ENCODE data around the gene CREBBP. TPM values are rescaled to one million over a fixed set of nuclear protein-coding genes. Genes with fewer than 3 reads are reported as not detected.

Gene CREBBP
- total RNA-seq, 1 donor from 2014 or later = 84.7 TPM

- DNase-seq (ENCODE audit: low read depth, low spot score) = no peak
- peaks cover 3% of the 10 kb centered on the region for H3K36me3 Mint-ChIP-seq (ENCODE audit: low read depth)
- no peaks in the 10 kb centered on the region for H3K4me1 Mint-ChIP-seq
These were observed 99.9 kb downstream of the CREBBP start for GRCh38 chr16:3780570-3780969.

GRCh38 chr16:3776316-3776715 is 104.2 kb downstream of the CREBBP start:
- Mint-ChIP-seq H3K4me3 (no peak overlapping the region), H3K36me3 (ENCODE audit: low read depth) (peaks cover 6% of the 10 kb centered on the region), H3K9me3 (no peaks in the 10 kb centered on the region), H3K27me3 (ENCODE audit: low read depth) (no peaks in the 10 kb centered on the region), H3K4me1 (no peaks in the 10 kb centered on the region), H3K27ac (ENCODE audit: unreplicated experiment) (no peak overlapping the region)
- DNase-seq (ENCODE audit: low read depth, low spot score) = no peak
- TF ChIP-seq CTCF (conservative IDR thresholded peaks at IDR 0.05) = no peak

More at GRCh38 chr16:3780570-3780969, 99.9 kb downstream of the CREBBP start:
- no peaks in the 10 kb centered on the region for H3K27me3 Mint-ChIP-seq (ENCODE audit: low read depth)
- no peak overlapping the region for H3K4me3 Mint-ChIP-seq
- H3K27ac Mint-ChIP-seq (ENCODE audit: unreplicated experiment) = peak overlapping the region; percentile 44
- no peaks in the 10 kb centered on the region for H3K9me3 Mint-ChIP-seq
- no peak for TF ChIP-seq CTCF (conservative IDR thresholded peaks at IDR 0.05)

GRCh38 chr16:3774819-3775218 is 105.7 kb downstream of the CREBBP start:
- H3K27ac Mint-ChIP-seq (ENCODE audit: unreplicated experiment) = no peak overlapping the region
- H3K36me3 Mint-ChIP-seq (ENCODE audit: low read depth) = peaks cover 10% of the 10 kb centered on the region
- no peaks in the 10 kb centered on the region for H3K4me1 Mint-ChIP-seq
- DNase-seq (ENCODE audit: low read depth, low spot score) = no peak
- H3K27me3 Mint-ChIP-seq (ENCODE audit: low read depth) = no peaks in the 10 kb centered on the region
- TF ChIP-seq CTCF (conservative IDR thresholded peaks at IDR 0.05) = no peak
- H3K9me3 Mint-ChIP-seq = no peaks in the 10 kb centered on the region
- H3K4me3 Mint-ChIP-seq = no peak overlapping the region

GRCh38 chr16:3774156-3774767 is 106.3 kb downstream of the CREBBP start:
- no peak overlapping the region for H3K4me3 Mint-ChIP-seq
- no peaks in the 10 kb centered on the region for H3K9me3 Mint-ChIP-seq
- peaks cover 10% of the 10 kb centered on the region for H3K36me3 Mint-ChIP-seq (ENCODE audit: low read depth)
- no peak for DNase-seq (ENCODE audit: low read depth, low spot score)
- no peak overlapping the region for H3K27ac Mint-ChIP-seq (ENCODE audit: unreplicated experiment)
- no peaks in the 10 kb centered on the region for H3K27me3 Mint-ChIP-seq (ENCODE audit: low read depth)
- TF ChIP-seq CTCF (conservative IDR thresholded peaks at IDR 0.05) = no peak
- H3K4me1 Mint-ChIP-seq = no peaks in the 10 kb centered on the region

- H3K27me3 Mint-ChIP-seq (ENCODE audit: low read depth) = no peaks in the 10 kb centered on the region
- H3K4me1 Mint-ChIP-seq = no peaks in the 10 kb centered on the region
- no peaks in the 10 kb centered on the region for H3K9me3 Mint-ChIP-seq
- TF ChIP-seq CTCF (conservative IDR thresholded peaks at IDR 0.05) = no peak
- DNase-seq (ENCODE audit: low read depth, low spot score) = no peak
- no peak overlapping the region for H3K4me3 Mint-ChIP-seq
- peak overlapping the region; percentile 8 for H3K27ac Mint-ChIP-seq (ENCODE audit: unreplicated experiment)
- H3K36me3 Mint-ChIP-seq (ENCODE audit: low read depth) = peaks cover 10% of the 10 kb centered on the region
These were observed 106.8 kb downstream of the CREBBP start for GRCh38 chr16:3773663-3774062.

Data from neural crest cell (in vitro differentiated cells).